Astrocyte (in vitro differentiated cells and primary cell): Measurements from ENCODE around the gene RNF223. TPM values are rescaled to one million over a fixed set of nuclear protein-coding genes. Genes with fewer than 3 reads are reported as not detected.

Experiments
- DNase-seq: peaks from one replicate; pipeline ENCODE4 v3.0.0-alpha.2; 2010; ENCODE audit warnings: low read depth
- FAIRE-seq: peaks from 2 replicates; lab custom pipeline; 2011; peaks lifted over from hg19 to GRCh38; lab: Jason Lieb, UNC
- H2AFZ ChIP-seq: 2 replicates; pipeline ENCODE4 v1.6.0; 2012; ENCODE audit warnings: low read depth, low read length, inconsistent platforms
- H3K27ac ChIP-seq: 2 replicates; pipeline ENCODE4 v1.5.1; 2011; ENCODE audit warnings: low read depth, low read length, inconsistent platforms
- H3K27me3 ChIP-seq: 2 replicates; pipeline ENCODE4 v1.6.0; 2011; ENCODE audit warnings: low read length, inconsistent platforms; ENCODE audit not compliant: insufficient read depth
- H3K36me3 ChIP-seq: 2 replicates; pipeline ENCODE4 v1.5.1; 2011; ENCODE audit warnings: low read length, inconsistent platforms; ENCODE audit not compliant: insufficient read depth
- H3K4me1 ChIP-seq: 2 replicates; pipeline ENCODE4 v1.5.1; 2011; ENCODE audit warnings: low read length, inconsistent platforms; ENCODE audit not compliant: insufficient read depth
- H3K4me2 ChIP-seq: 2 replicates; pipeline ENCODE4 v1.6.0; 2012; ENCODE audit warnings: low read length, inconsistent platforms
- H3K4me3 ChIP-seq: 2 replicates; pipeline ENCODE4 v1.5.1; 2011; ENCODE audit warnings: low read depth, mild to moderate bottlenecking, low read length, inconsistent platforms; ENCODE audit not compliant: insufficient read depth
- H3K79me2 ChIP-seq: 2 replicates; pipeline ENCODE4 v1.6.0; 2012; ENCODE audit warnings: mild to moderate bottlenecking, low read length, inconsistent platforms; ENCODE audit not compliant: insufficient read depth
- H3K9ac ChIP-seq: 2 replicates; pipeline ENCODE4 v1.6.0; 2012; ENCODE audit warnings: mild to moderate bottlenecking, low read length, inconsistent platforms
- H3K9me3 ChIP-seq: 2 replicates; pipeline ENCODE4 v1.5.1; 2012; ENCODE audit warnings: low read depth, mild to moderate bottlenecking, low read length, inconsistent platforms; ENCODE audit not compliant: insufficient read depth
- H4K20me1 ChIP-seq: 2 replicates; pipeline ENCODE4 v1.6.0; 2012; ENCODE audit warnings: low read length, inconsistent platforms; ENCODE audit not compliant: insufficient read depth
- H3K27ac Mint-ChIP-seq: one replicate; pipeline ENCODE4 v1.8.0; 2021; ENCODE audit warnings: mild to moderate bottlenecking, mixed read lengths; ENCODE audit not compliant: unreplicated experiment
- H3K27me3 Mint-ChIP-seq: one replicate; pipeline ENCODE4 v1.8.0; 2021; ENCODE audit warnings: low read depth, mixed read lengths; ENCODE audit not compliant: unreplicated experiment
- H3K36me3 Mint-ChIP-seq: one replicate; pipeline ENCODE4 v1.8.0; 2021; ENCODE audit warnings: low read depth, mixed read lengths; ENCODE audit not compliant: unreplicated experiment
- H3K4me1 Mint-ChIP-seq: one replicate; pipeline ENCODE4 v1.8.0; 2021; ENCODE audit warnings: low read depth, mixed read lengths; ENCODE audit not compliant: unreplicated experiment
- H3K4me3 Mint-ChIP-seq: one replicate; pipeline ENCODE4 v1.8.0; 2021; ENCODE audit warnings: mild to moderate bottlenecking, moderate library complexity, mixed read lengths; ENCODE audit not compliant: unreplicated experiment
- H3K9me3 Mint-ChIP-seq: one replicate; pipeline ENCODE4 v1.8.0; 2021; ENCODE audit warnings: mild to moderate bottlenecking, mixed read lengths; ENCODE audit not compliant: unreplicated experiment
- CTCF ChIP-seq: IDR thresholded peaks from 2 replicates; pipeline ENCODE4 v1.5.1; 2011; ENCODE audit warnings: low read depth, mild to moderate bottlenecking, inconsistent platforms, low read length, moderate library complexity; ENCODE audit not compliant: insufficient read depth
- EZH2 ChIP-seq: IDR thresholded peaks from 2 replicates; pipeline ENCODE4 v1.6.1; 2012; ENCODE audit warnings: mild to moderate bottlenecking, low read length, inconsistent platforms; ENCODE audit not compliant: insufficient read depth
- total RNA-seq: library from RNA; stranded (reverse); gene quantifications from 2 replicates; pipeline ENCODE4 v1.2.1, GENCODE V29; 2021

RNF223 gene
- total RNA-seq, 1 donor from 2014 or later, result 0.18 TPM

GRCh38 chr1:1116701-1117468, 42.8 kb upstream of the RNF223 start:
- TF ChIP-seq EZH2 (no peak), CTCF (no peak)
- peak overlapping the region; percentile 34 for H3K4me3 Mint-ChIP-seq
- FAIRE-seq (no peak), DNase-seq (no peak)
- peaks cover 4% of the 10 kb centered on the region for H3K9me3 Mint-ChIP-seq
- Histone ChIP-seq H3K9ac (peak overlapping the region; percentile 43), H2AFZ (peak overlapping the region; percentile 78), H3K4me3 (peak overlapping the region; percentile 59), H3K27ac (no peak overlapping the region), H3K4me2 (peak overlapping the region; percentile 91), H3K36me3 (no peaks in the 10 kb centered on the region), H3K27me3 (peaks cover 3% of the 10 kb centered on the region), H4K20me1 (peaks cover 5% of the 10 kb centered on the region), H3K4me1 (no peaks in the 10 kb centered on the region), H3K79me2 (peaks cover 27% of the 10 kb centered on the region), H3K9me3 (peaks cover 6% of the 10 kb centered on the region)
- no peaks in the 10 kb centered on the region for H3K4me1 Mint-ChIP-seq
- peaks cover 19% of the 10 kb centered on the region for H3K27me3 Mint-ChIP-seq
- no peak overlapping the region for H3K27ac Mint-ChIP-seq
- H3K36me3 Mint-ChIP-seq, result peaks cover 9% of the 10 kb centered on the region

- peaks cover 10% of the 10 kb centered on the region for H3K36me3 Mint-ChIP-seq
- H3K27me3 Mint-ChIP-seq, result peaks cover 19% of the 10 kb centered on the region
- no peak for TF ChIP-seq CTCF
- no peak for TF ChIP-seq EZH2
- DNase-seq (peak; percentile 90), FAIRE-seq (no peak)
- peak within 1 kb of the TSS; percentile 77 for H3K9ac ChIP-seq
- H3K9me3 Mint-ChIP-seq, result peaks cover 4% of the 10 kb centered on the region
- H2AFZ ChIP-seq, result peak within 1 kb of the TSS; percentile 78
- H3K4me1 ChIP-seq, result no peaks in the 10 kb centered on the region
- peak within 1 kb of the TSS; percentile 92 for H3K4me2 ChIP-seq
- peak within 1 kb of the TSS; percentile 85 for H3K4me3 Mint-ChIP-seq
- peak within 1 kb of the TSS; percentile 63 for H3K27ac ChIP-seq
- H3K27me3 ChIP-seq, result peaks cover 3% of the 10 kb centered on the region
- no peak within 1 kb of the TSS for H3K27ac Mint-ChIP-seq
- H3K9me3 ChIP-seq, result peaks cover 6% of the 10 kb centered on the region
- peaks cover 34% of the 10 kb centered on the region for H3K79me2 ChIP-seq
- H3K36me3 ChIP-seq, result no peaks in the 10 kb centered on the region
- H3K4me3 ChIP-seq, result peak within 1 kb of the TSS; percentile 63
- H3K4me1 Mint-ChIP-seq, result no peaks in the 10 kb centered on the region
- peaks cover 10% of the 10 kb centered on the region for H4K20me1 ChIP-seq
Measured at GRCh38 chr1:1115786-1116700, 41.9 kb upstream of the RNF223 start, which contains the start of gene C1orf159. Gene C1orf159 (minus strand): TSS chr1:1116089. CDS start chr1:1091543, 24,546 bp downstream.
